NCI-H2227 treated with DMSO at 0.1 percent for 48 hours (cell line): Measurements from ENCODE around the gene FAM3D.
"Not testable (repeated sequence)": the region's sequence is repeated elsewhere in the genome, so short reads cannot be mapped to it uniquely, and the experiment has no call there.

Experiments used
- DNase-seq: peaks from one replicate; lab custom pipeline; 2025; lab: John Stamatoyannopoulos, UW

The FAM3D gene

DNA sequence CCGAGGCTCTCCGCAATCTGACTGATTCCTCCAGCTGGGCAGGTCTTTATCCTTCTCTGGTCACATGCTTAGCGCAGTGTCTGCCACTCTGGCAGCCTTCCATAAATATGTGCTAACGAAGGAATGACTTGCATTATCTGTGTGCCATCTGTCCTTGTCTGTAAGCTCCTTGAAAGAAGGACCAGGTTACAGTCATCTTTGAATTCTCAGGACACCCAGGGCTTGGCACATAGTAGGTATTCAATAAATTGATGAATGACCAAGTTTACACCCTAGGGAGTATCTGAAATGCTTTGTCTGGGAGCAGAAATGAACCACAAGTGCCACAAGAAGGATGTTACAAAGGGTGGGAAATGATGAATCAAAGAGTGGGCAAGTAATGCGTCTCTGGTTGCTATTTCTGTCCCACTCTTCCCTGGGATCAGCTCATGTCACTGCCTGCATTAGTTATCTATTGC is 16.5 kb upstream of the FAM3D start:
- DNase-seq: no peak

- no peak for DNase-seq
Observed at GRCh38 chr3:58681863-58682262, 15.3 kb upstream of the FAM3D start.

- no peak for DNase-seq
Observed at GRCh38 chr3:58680879-58681525, 14.4 kb upstream of the FAM3D start.

GRCh38 chr3:58679974-58680666 is 13.5 kb upstream of the FAM3D start:
- no peak for DNase-seq

- no peak for DNase-seq
Observed at GRCh38 chr3:58679446-58679845, 12.9 kb upstream of the FAM3D start.

DNA sequence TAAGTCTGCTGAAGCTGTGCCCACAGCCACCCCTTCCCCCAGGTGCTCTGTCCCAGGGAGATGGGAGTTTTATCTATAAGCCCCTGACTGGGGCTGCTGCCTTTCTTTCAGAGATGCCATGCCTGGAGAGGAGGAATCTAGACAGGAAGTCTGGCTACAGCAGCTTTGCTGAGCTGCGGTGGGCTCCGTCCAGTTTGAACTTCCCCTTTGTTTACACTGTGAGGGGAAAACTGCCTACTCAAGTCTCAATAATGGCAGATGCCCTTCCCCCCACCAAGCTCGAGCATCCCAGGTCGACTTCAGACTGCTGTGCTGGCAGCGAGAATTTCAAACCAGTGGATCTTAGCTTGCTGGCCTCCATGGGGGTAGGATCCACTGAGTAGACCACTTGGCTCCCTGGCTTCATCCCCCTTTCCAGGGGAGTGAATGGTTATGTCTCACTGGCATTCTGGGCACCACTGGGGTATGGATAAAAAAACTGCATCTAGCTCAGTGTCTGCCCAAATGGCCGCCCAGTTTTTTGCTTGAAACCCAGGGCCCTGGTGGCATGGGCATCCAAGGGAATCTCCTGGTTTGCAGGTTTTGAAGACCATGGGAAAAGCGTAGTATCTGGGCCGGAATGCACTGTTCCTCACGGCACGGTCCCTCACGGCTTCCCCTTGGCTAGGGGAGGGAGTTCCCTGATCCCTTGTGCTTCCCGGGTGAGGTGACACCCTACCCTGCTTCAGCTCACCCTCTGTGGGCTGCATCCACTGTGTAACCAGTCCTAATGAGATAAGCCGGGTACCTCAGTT is 11.8 kb upstream of the FAM3D start:
- not testable (repeated sequence) for DNase-seq

GRCh38 chr3:58672880-58673279 is 6.3 kb upstream of the FAM3D start:
- no peak for DNase-seq

- DNase-seq: no peak
Observed at GRCh38 chr3:58672451-58672850, 5.9 kb upstream of the FAM3D start.

GRCh38 chr3:58670506-58671135 is 4.0 kb upstream of the FAM3D start:
- DNase-seq: no peak

- DNase-seq: no peak
Observed at GRCh38 chr3:58668247-58668646, 1.7 kb upstream of the FAM3D start.

GRCh38 chr3:58667704-58668103 is 1.1 kb upstream of the FAM3D start:
- DNase-seq: no peak

- DNase-seq: no peak
Observed at GRCh38 chr3:58667229-58667628, 655 bp upstream of the FAM3D start.

DNA sequence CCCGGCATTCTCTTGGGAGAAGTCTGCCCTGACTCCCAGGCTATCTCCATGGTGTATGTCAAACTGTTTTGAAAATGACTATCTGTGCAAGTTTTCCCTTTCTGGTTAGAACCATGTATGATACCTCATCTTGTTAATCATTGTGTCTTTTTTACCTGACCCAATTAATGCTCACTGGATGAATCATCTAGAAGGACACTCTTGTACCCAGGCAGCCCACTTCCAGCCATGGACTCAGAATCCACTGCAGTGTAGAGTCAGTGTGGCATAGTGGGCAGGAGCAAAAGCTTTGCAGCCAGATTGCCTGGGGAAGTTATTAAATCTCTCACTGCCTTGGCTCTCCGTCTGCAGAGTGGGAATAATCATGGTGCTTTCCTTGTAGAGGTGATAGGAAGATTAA is 1.2 kb downstream of the FAM3D start:
- no peak for DNase-seq

GRCh38 chr3:58664611-58665010 is 2.0 kb downstream of the FAM3D start:
- no peak for DNase-seq

GRCh38 chr3:58661836-58662420 is 4.6 kb downstream of the FAM3D start:
- DNase-seq: no peak

DNA sequence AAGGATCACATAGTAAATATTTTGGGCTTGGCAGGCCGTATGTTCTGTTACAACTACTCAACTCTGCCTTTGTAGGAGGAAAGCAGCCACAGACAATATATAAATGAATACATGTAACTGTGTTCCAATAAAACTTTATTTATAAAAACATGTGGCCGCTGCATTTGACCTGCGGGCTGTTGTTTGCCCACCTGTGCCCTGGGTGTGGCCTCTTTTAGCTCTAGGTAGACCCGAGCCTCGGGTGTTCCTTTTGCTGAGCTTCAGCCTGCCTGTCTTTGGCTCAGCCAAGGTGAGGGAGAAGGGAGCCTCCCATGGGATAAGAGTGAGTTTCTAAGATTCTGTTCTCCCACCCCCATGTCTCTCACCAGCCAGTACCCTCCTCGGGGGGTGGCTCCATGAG is 5.6 kb downstream of the FAM3D start:
- no peak for DNase-seq

- no peak for DNase-seq
Observed at GRCh38 chr3:58659051-58659675, 7.4 kb downstream of the FAM3D start.

DNA sequence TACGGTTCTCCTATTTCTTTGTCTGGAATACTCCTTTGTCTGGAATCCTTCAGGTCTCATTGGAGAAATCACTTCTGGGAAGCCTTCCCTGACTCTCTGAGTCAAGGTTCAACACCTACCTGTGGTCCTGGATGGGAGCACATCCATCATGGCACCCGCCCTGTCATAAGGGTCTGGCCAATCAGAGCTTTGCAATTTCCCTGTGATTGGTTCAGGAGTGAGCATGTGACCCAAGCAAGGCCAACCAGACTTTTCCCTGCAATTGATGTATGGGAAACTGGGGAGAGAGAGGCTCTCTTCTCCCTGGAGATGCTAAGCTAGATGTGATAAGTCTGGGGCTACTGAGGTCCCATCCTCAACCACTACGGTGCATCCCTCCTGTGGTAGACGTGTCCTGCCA is 8.1 kb downstream of the FAM3D start:
- DNase-seq: no peak

GRCh38 chr3:58657571-58658141 is 8.9 kb downstream of the FAM3D start:
- DNase-seq: no peak

DNA sequence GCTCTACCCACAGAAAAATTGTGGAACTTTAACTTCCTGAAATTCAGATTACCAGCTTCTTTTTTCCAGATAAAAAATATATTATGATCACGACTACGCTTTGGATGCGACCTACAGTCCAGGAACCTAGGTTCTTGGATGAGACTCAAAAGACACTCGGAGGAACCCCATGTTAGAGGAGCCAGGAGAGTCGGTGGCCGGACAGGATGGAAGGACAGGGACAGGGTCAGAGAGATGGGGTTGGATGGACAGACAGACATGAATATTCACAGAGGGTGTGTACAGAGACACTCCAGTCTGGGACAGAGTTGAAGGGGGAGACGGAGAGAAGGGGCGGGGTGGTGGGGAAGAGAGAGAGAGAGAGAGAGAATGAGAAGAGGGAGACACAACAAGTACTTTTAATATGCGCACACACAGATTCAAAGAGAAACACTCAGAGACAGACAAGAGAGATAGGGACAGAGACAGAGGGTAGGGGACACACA is 9.5 kb downstream of the FAM3D start:
- no peak for DNase-seq

DNA sequence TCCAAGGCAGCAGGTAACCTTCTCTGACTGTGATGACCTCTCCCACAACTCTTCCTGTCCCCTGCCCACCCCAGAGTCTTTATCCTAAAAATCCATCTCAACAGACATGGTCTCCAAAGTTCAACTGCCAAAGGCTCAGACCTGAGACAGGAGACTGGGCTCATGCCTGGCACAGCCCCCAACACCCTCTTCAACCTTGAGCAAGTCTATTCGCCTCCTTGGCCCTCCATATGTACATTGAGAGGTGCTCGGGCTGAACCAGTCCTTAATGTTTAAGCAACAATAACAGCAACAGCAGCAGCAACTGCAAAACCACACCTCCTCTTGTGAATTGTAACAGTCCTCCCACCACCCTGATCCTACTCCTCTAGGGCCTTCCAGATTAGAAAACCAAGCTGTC is 9.9 kb downstream of the FAM3D start:
- no peak for DNase-seq
